ENCODE results near the gene MFF. TPM values are rescaled to one million over a fixed set of nuclear protein-coding genes. Genes with fewer than 3 reads are reported as not detected.
A peak's percentile ranks its signal among the peaks of the same experiment; 100 is the strongest.

Gene MFF
- polyA plus RNA-seq, 3 donors, result 39.4 to 100 (median 91.7) TPM

DNA sequence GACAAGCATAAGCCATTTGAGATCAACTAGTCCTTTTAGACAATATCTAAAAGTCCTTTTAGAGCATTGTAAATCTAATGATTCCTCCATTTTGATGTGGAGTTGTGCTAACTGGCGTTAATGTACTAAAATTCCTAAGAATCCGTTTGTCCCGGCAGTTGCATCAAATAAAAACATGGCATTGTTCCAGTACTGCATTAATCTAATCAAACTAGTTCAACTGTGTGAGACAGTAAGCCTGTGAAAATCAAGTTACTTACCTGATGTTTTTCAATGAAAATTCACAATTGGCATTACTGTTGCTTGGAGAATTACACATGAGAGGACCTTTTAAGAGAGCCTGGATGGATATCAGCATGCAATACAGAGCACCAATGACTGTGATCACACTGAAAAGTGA is 40.8 kb downstream of the MFF start:
- Histone ChIP-seq H3K27me3 (ENCODE audit: control insufficient read depth in 2 of 2, insufficient read depth in 2 of 2, low read length in 2 of 2) (no peaks in the 10 kb centered on the region), H3K4me2 (replicated peaks; ENCODE audit: extremely low read depth, low read length, poor library complexity, severe bottlenecking) (no peak overlapping the region), H3K79me2 (ENCODE audit: insufficient read depth, low read length) (no peaks in the 10 kb centered on the region), H4K20me1 (ENCODE audit: insufficient read depth, low read length) (no peaks in the 10 kb centered on the region), H3K4me1 (ENCODE audit: control insufficient read depth in 1 of 2, insufficient read depth in 2 of 2, low read length in 2 of 2) (peaks cover 44 to 45% of the 10 kb centered on the region in 2 donors), H3K9me3 (replicated peaks in 1 of 2; ENCODE audit: control insufficient read depth in 1 of 2, insufficient read depth in 1 of 2, low read length in 2 of 2) (no peaks in the 10 kb centered on the region), H3K36me3 (replicated peaks in 1 of 2; ENCODE audit: control insufficient read depth in 1 of 2, insufficient read depth in 2 of 2, low read length in 2 of 2) (peaks cover 0 to 9% of the 10 kb centered on the region in 2 donors), H3K9ac (ENCODE audit: insufficient read depth, low read length, poor library complexity, severe bottlenecking) (no peak overlapping the region), H3K27ac (ENCODE audit: low read depth in 1 of 2, low read length in 2 of 2) (no peak overlapping the region), H3K4me3 (replicated peaks in 1 of 3; ENCODE audit: low read depth in 2 of 3, low read length in 3 of 3) (no peak overlapping the region), H2AFZ (ENCODE audit: insufficient read depth, low read depth, low read length, poor library complexity, severe bottlenecking) (no peak overlapping the region)
- peaks cover 41% of the 10 kb centered on the region for H3K4me1 Mint-ChIP-seq
- H3K27me3 Mint-ChIP-seq (ENCODE audit: low read depth in 3 of 3), result peaks cover 0 to 2% (median 0%) of the 10 kb centered on the region in 3 donors
- DNase-seq, result no peak
- no peak overlapping the region for H3K4me3 Mint-ChIP-seq
- intact Hi-C loops (cut with micrococcal nuclease), result loop anchor here (2.0 to 10.0 kb wide), 3 partner anchors 19 to 109 kb away; partner anchors contain the start of gene AGFG1 (in 2 of the 2)
- TF ChIP-seq, protein P1, sequence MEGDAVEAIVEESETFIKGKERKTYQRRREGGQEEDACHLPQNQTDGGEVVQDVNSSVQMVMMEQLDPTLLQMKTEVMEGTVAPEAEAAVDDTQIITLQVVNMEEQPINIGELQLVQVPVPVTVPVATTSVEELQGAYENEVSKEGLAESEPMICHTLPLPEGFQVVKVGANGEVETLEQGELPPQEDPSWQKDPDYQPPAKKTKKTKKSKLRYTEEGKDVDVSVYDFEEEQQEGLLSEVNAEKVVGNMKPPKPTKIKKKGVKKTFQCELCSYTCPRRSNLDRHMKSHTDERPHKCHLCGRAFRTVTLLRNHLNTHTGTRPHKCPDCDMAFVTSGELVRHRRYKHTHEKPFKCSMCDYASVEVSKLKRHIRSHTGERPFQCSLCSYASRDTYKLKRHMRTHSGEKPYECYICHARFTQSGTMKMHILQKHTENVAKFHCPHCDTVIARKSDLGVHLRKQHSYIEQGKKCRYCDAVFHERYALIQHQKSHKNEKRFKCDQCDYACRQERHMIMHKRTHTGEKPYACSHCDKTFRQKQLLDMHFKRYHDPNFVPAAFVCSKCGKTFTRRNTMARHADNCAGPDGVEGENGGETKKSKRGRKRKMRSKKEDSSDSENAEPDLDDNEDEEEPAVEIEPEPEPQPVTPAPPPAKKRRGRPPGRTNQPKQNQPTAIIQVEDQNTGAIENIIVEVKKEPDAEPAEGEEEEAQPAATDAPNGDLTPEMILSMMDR (IDR thresholded peaks at IDR 0.05), result no peak
- H3K36me3 Mint-ChIP-seq, result peaks cover 4 to 6% of the 10 kb centered on the region in 2 donors
- H3K27ac Mint-ChIP-seq, result peak overlapping the region in 2 of 7 donors; percentile 6 to 98
- H3K9me3 Mint-ChIP-seq, result no peaks in the 10 kb centered on the region
- WGBS (ENCODE audit: insufficient coverage), result no CpG with 5 or more reads among the region's 3 CpGs

- H3K27me3 Mint-ChIP-seq (ENCODE audit: low read depth in 3 of 3), result peaks cover 0 to 2% (median 0%) of the 10 kb centered on the region in 3 donors
- H3K4me2 ChIP-seq (replicated peaks; ENCODE audit: extremely low read depth, low read length, poor library complexity, severe bottlenecking), result peak overlapping the region; percentile 22
- H3K27me3 ChIP-seq (ENCODE audit: control insufficient read depth in 2 of 2, insufficient read depth in 2 of 2, low read length in 2 of 2), result no peaks in the 10 kb centered on the region
- TF ChIP-seq, protein P1 (IDR thresholded peaks at IDR 0.05), result no peak
- 60% methylated on average over 1 of the region's 11 CpGs for WGBS (ENCODE audit: insufficient coverage)
- H3K4me1 Mint-ChIP-seq, result peaks cover 52% of the 10 kb centered on the region
- H3K36me3 ChIP-seq (replicated peaks in 1 of 2; ENCODE audit: control insufficient read depth in 1 of 2, insufficient read depth in 2 of 2, low read length in 2 of 2), result no peaks in the 10 kb centered on the region
- no peaks in the 10 kb centered on the region for H4K20me1 ChIP-seq (ENCODE audit: insufficient read depth, low read length)
- peaks cover 0 to 2% of the 10 kb centered on the region in 2 donors for H3K36me3 Mint-ChIP-seq
- H3K4me3 ChIP-seq (replicated peaks in 1 of 3; ENCODE audit: low read depth in 2 of 3, low read length in 3 of 3), result no peak overlapping the region
- peak; percentile 34 to 73 (median 41) for DNase-seq
- H3K79me2 ChIP-seq (ENCODE audit: insufficient read depth, low read length), result no peaks in the 10 kb centered on the region
- no peaks in the 10 kb centered on the region for H3K9me3 ChIP-seq (replicated peaks in 1 of 2; ENCODE audit: control insufficient read depth in 1 of 2, insufficient read depth in 1 of 2, low read length in 2 of 2)
- H3K9ac ChIP-seq (ENCODE audit: insufficient read depth, low read length, poor library complexity, severe bottlenecking), result no peak overlapping the region
- peak overlapping the region; percentile 55 to 71 for H3K27ac ChIP-seq (ENCODE audit: low read depth in 1 of 2, low read length in 2 of 2)
- H3K4me3 Mint-ChIP-seq, result peak overlapping the region in 1 of 2 donors; percentile 47
- H3K4me1 ChIP-seq (ENCODE audit: control insufficient read depth in 1 of 2, insufficient read depth in 2 of 2, low read length in 2 of 2), result peaks cover 54 to 55% of the 10 kb centered on the region in 2 donors
- intact Hi-C loops (cut with micrococcal nuclease), result loop anchor here (2.0 to 10.0 kb wide), 3 partner anchors 18 to 108 kb away; partner anchors contain the start of gene AGFG1 (in 2 of the 2)
- H3K9me3 Mint-ChIP-seq, result no peaks in the 10 kb centered on the region
- peak overlapping the region; percentile 55 for H2AFZ ChIP-seq (ENCODE audit: insufficient read depth, low read depth, low read length, poor library complexity, severe bottlenecking)
- H3K27ac Mint-ChIP-seq, result peak overlapping the region; percentile 81 to 98 (median 95)
Observed at GRCh38 chr2:227366769-227367426, 41.8 kb downstream of the MFF start.

Data from CD14-positive monocyte (primary cell).